Vagina (tissue), 2 donors: Measurements from ENCODE around the gene MRFAP1L1. TPM values are rescaled to one million over a fixed set of nuclear protein-coding genes. Genes with fewer than 3 reads are reported as not detected.

ENCODE experiments used
- DNase-seq, 2 donors: peaks; one replicate each; pipeline ENCODE4 v3.0.0-alpha.2; 2017; ENCODE audit errors: extremely low spot score in 2 of 2
- H3K27ac ChIP-seq: fragments of 200-600 bp; sonication (generic); one replicate; pipeline ENCODE4 v1.5.1; 2019
- H3K27me3 ChIP-seq: fragments of 200-600 bp; sonication (generic); one replicate; pipeline ENCODE4 v1.5.1; 2019
- H3K36me3 ChIP-seq, 2 donors: fragments of 200-600 bp; sonication (generic); one replicate each; pipeline ENCODE4 v1.5.1; 2017 to 2019
- H3K4me1 ChIP-seq: fragments of 200-600 bp; sonication (generic); one replicate; pipeline ENCODE4 v1.5.1; 2019
- H3K4me3 ChIP-seq, 2 donors: fragments of 200-600 bp; sonication (generic); 1 replicate in 1 of 2; 2 replicates in 1 of 2; pipeline ENCODE4 v1.5.1; 2016 to 2019
- H3K9me3 ChIP-seq: fragments of 200-600 bp; sonication (generic); one replicate; pipeline ENCODE4 v1.5.1; 2019
- CTCF ChIP-seq, 3 experiments: fragments of 450-650 bp in 2 of 3; fragments of 200-600 bp in 1 of 3; sonication (generic) in 1 of 3; IDR thresholded peaks; one replicate each; pipeline ENCODE4 v1.5.1; 2017 to 2019; ENCODE audit warnings: antibody characterized with exemption in 3 of 3, mild to moderate bottlenecking in 2 of 3, moderate library complexity in 2 of 3
- POLR2A ChIP-seq, 2 donors: fragments of 450-650 bp; IDR thresholded peaks; one replicate each; pipeline ENCODE4 v1.6.1; 2017; ENCODE audit warnings: antibody characterized with exemption in 2 of 2, mild to moderate bottlenecking in 2 of 2, moderate library complexity in 2 of 2
- POLR2AphosphoS5 ChIP-seq, 2 donors: sonication (generic); formaldehyde crosslinking; IDR thresholded peaks; one replicate each; pipeline ENCODE4 v1.9.0; 2017; ENCODE audit warnings: antibody characterized with exemption in 2 of 2, mild to moderate bottlenecking in 2 of 2, low read depth in 1 of 2; ENCODE audit not compliant: insufficient read depth in 1 of 2
- intact Hi-C: fragments of 100-400 bp; cut with DNase I; formaldehyde crosslinking; loops from one replicate; pipeline ENCODE4 v1.15.1; 2023
- total RNA-seq: library from RNA; depleted of rRNA; stranded (reverse); fragments of >200 nt; gene quantifications from one replicate; pipeline ENCODE4 v1.2.3, GENCODE V29; 2016

MRFAP1L1 gene
- total RNA-seq, 1 donor from 2014 or later: 73.9 TPM

- Histone ChIP-seq H3K9me3 (no peaks in the 10 kb centered on the region), H3K36me3 (no peaks in the 10 kb centered on the region), H3K4me1 (peaks cover 55% of the 10 kb centered on the region), H3K27me3 (no peaks in the 10 kb centered on the region), H3K4me3 (no peak overlapping the region), H3K27ac (no peak overlapping the region)
- no peak for DNase-seq
- intact Hi-C loops: no loop called here
- TF ChIP-seq POLR2A (IDR thresholded peaks at IDR 0.05) (no peak), POLR2AphosphoS5 (IDR thresholded peaks at IDR 0.05; ENCODE audit: insufficient read depth in 1 of 2, low read depth in 1 of 2) (no peak)
Observed at GRCh38 chr4:6705646-6706045, 4.0 kb downstream of the MRFAP1L1 start.

- no peaks in the 10 kb centered on the region for H3K9me3 ChIP-seq
- H3K27me3 ChIP-seq: no peaks in the 10 kb centered on the region
- peaks cover 47% of the 10 kb centered on the region for H3K4me1 ChIP-seq
- H3K36me3 ChIP-seq: no peaks in the 10 kb centered on the region
- no peak overlapping the region for H3K27ac ChIP-seq
- no peak overlapping the region for H3K4me3 ChIP-seq
- no peak for DNase-seq
- no peak for TF ChIP-seq CTCF (IDR thresholded peaks at IDR 0.05)
- no peak for TF ChIP-seq POLR2AphosphoS5 (IDR thresholded peaks at IDR 0.05; ENCODE audit: insufficient read depth in 1 of 2, low read depth in 1 of 2)
- no peak for TF ChIP-seq POLR2A (IDR thresholded peaks at IDR 0.05)
- intact Hi-C loops: no loop called here
Observed at GRCh38 chr4:6703786-6704185, 5.9 kb downstream of the MRFAP1L1 start.

- Histone ChIP-seq H3K36me3 (no peaks in the 10 kb centered on the region), H3K27ac (no peak overlapping the region), H3K27me3 (no peaks in the 10 kb centered on the region), H3K4me3 (no peak overlapping the region), H3K4me1 (peaks cover 36% of the 10 kb centered on the region), H3K9me3 (no peaks in the 10 kb centered on the region)
- TF ChIP-seq POLR2AphosphoS5 (IDR thresholded peaks at IDR 0.05; ENCODE audit: insufficient read depth in 1 of 2, low read depth in 1 of 2) (no peak), POLR2A (IDR thresholded peaks at IDR 0.05) (no peak), CTCF (IDR thresholded peaks at IDR 0.05) (no peak)
- intact Hi-C loops: no loop called here
- DNase-seq: no peak
Observed at GRCh38 chr4:6702761-6703160, 6.9 kb downstream of the MRFAP1L1 start.

- DNase-seq: no peak
- H3K9me3 ChIP-seq: no peaks in the 10 kb centered on the region
- H3K4me1 ChIP-seq: peaks cover 30% of the 10 kb centered on the region
- no peaks in the 10 kb centered on the region for H3K36me3 ChIP-seq
- H3K4me3 ChIP-seq: no peak overlapping the region
- no peak overlapping the region for H3K27ac ChIP-seq
- intact Hi-C loops: no loop called here
- TF ChIP-seq CTCF (IDR thresholded peaks at IDR 0.05) (no peak), POLR2A (IDR thresholded peaks at IDR 0.05) (no peak), POLR2AphosphoS5 (IDR thresholded peaks at IDR 0.05; ENCODE audit: insufficient read depth in 1 of 2, low read depth in 1 of 2) (no peak)
- H3K27me3 ChIP-seq: no peaks in the 10 kb centered on the region
Observed at GRCh38 chr4:6701371-6701770, 8.3 kb downstream of the MRFAP1L1 start.

- no peak overlapping the region for H3K27ac ChIP-seq
- H3K9me3 ChIP-seq: no peaks in the 10 kb centered on the region
- peaks cover 32% of the 10 kb centered on the region for H3K4me1 ChIP-seq
- H3K4me3 ChIP-seq: no peak overlapping the region
- intact Hi-C loops: no loop called here
- TF ChIP-seq POLR2AphosphoS5 (IDR thresholded peaks at IDR 0.05; ENCODE audit: insufficient read depth in 1 of 2, low read depth in 1 of 2): no peak
- no peak for TF ChIP-seq CTCF (IDR thresholded peaks at IDR 0.05)
- TF ChIP-seq POLR2A (IDR thresholded peaks at IDR 0.05): no peak
- no peaks in the 10 kb centered on the region for H3K27me3 ChIP-seq
- no peaks in the 10 kb centered on the region for H3K36me3 ChIP-seq
- no peak for DNase-seq
Observed at GRCh38 chr4:6699903-6700302, 9.8 kb downstream of the MRFAP1L1 start.
